ENCODE data around the gene RAB15.

DNA sequence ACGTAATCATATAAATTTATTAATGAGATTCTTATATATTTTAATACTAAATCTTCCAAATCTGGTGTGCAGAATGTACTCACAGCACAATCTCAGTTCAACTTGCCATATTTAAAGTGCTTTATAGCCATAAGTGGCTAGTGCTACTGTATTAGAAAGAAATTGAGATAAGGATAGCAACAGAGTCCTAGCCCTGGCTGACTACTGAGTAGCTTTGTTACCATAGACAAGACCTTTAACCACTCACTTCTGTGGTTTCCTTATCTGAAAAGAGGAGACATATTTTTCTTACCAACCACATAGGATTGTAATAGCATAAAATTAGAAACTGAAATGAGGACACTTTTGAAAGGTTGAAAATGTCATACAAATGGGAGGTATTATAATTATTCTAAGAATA lies 59.9 kb downstream of the RAB15 start:
- TF ChIP-seq, protein P1, sequence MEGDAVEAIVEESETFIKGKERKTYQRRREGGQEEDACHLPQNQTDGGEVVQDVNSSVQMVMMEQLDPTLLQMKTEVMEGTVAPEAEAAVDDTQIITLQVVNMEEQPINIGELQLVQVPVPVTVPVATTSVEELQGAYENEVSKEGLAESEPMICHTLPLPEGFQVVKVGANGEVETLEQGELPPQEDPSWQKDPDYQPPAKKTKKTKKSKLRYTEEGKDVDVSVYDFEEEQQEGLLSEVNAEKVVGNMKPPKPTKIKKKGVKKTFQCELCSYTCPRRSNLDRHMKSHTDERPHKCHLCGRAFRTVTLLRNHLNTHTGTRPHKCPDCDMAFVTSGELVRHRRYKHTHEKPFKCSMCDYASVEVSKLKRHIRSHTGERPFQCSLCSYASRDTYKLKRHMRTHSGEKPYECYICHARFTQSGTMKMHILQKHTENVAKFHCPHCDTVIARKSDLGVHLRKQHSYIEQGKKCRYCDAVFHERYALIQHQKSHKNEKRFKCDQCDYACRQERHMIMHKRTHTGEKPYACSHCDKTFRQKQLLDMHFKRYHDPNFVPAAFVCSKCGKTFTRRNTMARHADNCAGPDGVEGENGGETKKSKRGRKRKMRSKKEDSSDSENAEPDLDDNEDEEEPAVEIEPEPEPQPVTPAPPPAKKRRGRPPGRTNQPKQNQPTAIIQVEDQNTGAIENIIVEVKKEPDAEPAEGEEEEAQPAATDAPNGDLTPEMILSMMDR (IDR thresholded peaks at IDR 0.05) = no peak
- TF ChIP-seq POLR2AphosphoS5 (IDR thresholded peaks at IDR 0.05; ENCODE audit: insufficient read depth in 1 of 2, low read depth in 1 of 2) = no peak
- no peak for TF ChIP-seq POLR2A (IDR thresholded peaks at IDR 0.05)
